T-helper 2 cell treated with Interferon-gamma antibody and Interleukin-4, amounts not matched to agents 5 μg/mL and 100 μg/mL, for 36 hours (primary cell): ENCODE data around the gene KANSL2.

Experiments
- DNase-seq: peaks from one replicate; pipeline ENCODE4 v3.0.0; 2021; ENCODE audit warnings: low spot score
- H3K27ac Mint-ChIP-seq: one replicate; pipeline ENCODE4 v1.8.0; 2021; ENCODE audit warnings: mild to moderate bottlenecking, mixed read lengths
- H3K27me3 Mint-ChIP-seq: one replicate; pipeline ENCODE4 v1.8.0; 2021; ENCODE audit warnings: low read depth, mixed read lengths
- H3K36me3 Mint-ChIP-seq: one replicate; pipeline ENCODE4 v1.8.0; 2021; ENCODE audit warnings: low read depth, mixed read lengths
- H3K4me1 Mint-ChIP-seq: one replicate; pipeline ENCODE4 v1.8.0; 2021; ENCODE audit warnings: low read depth, mixed read lengths
- H3K4me3 Mint-ChIP-seq: one replicate; pipeline ENCODE4 v1.8.0; 2022; ENCODE audit warnings: mild to moderate bottlenecking, moderate library complexity, mixed read lengths
- H3K9me3 Mint-ChIP-seq: one replicate; pipeline ENCODE4 v1.8.0; 2021; ENCODE audit warnings: mixed read lengths

The KANSL2 gene

DNA sequence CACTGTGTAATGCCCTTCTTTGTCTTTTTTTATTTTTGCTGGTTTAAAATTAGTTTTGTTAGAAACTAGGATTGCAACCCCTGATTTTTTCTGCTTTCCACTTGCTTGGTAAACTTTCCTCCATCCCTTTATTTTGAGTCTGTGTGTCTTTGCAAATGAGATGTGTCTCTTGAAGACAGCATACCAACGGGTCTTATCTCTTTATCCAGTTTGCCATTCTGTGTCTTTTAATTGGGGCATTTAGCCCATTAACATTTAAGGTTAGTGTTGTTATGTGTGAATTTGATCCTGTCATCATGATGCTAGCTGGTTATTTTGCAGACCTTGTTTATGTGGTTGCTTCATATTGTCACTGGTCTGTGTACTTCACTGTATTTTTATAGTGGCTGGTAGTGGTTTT, 68.7 kb downstream of the KANSL2 start:
- H3K36me3 Mint-ChIP-seq, result no peaks in the 10 kb centered on the region
- no peak for DNase-seq
- peaks cover 22% of the 10 kb centered on the region for H3K9me3 Mint-ChIP-seq
- H3K4me1 Mint-ChIP-seq, result no peaks in the 10 kb centered on the region
- peaks cover 18% of the 10 kb centered on the region for H3K27me3 Mint-ChIP-seq
- H3K4me3 Mint-ChIP-seq, result no peak overlapping the region
- no peak overlapping the region for H3K27ac Mint-ChIP-seq
